ENCODE measurements around the gene OSTN.

GRCh38 chr3:191170097-191170496 lies 28.9 kb upstream of the OSTN start:
- TF ChIP-seq CTCF (conservative IDR thresholded peaks at IDR 0.05; ENCODE audit: low read length) (no peak), EZH2phosphoT487 (IDR thresholded peaks at IDR 0.05; ENCODE audit: borderline replicate concordance) (no peak)

Data from Loucy (cell line).